ENCODE results near the gene CYP2A13. TPM values are rescaled to one million over a fixed set of nuclear protein-coding genes. Genes with fewer than 3 reads are reported as not detected.
"Not testable (repeated sequence)": the region's sequence is repeated elsewhere in the genome, so short reads cannot be mapped to it uniquely, and the experiment has no call there.

The CYP2A13 gene
- total and polyA plus RNA-seq, 8 donors: 0.20 TPM; not detected in 7

DNA sequence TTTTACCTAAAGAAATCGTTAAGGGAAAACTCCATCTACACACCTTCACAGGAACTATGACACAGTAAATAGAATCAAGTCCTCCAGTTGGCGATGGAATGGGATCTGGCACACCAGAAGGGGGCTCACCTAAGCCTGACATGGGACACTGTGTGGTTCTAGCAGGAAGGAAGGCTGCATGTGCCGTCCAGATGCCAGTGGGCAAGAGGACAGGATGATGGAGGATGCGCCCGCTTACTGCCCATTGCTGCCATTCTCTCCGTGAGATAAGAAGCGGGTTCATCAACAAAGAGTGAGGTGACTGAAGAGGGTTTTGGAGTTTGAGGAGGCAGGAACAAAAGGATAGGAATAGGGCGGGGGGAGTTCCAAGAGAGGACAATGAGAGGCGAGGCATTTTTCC, 23.0 kb downstream of the CYP2A13 start:
- Histone ChIP-seq H3K27me3 (peaks cover 0 to 16% of the 10 kb centered on the region in 2 donors), H3K4me3 (no peak overlapping the region), H3K4me1 (no peaks in the 10 kb centered on the region), H3K9me3 (no peaks in the 10 kb centered on the region), H3K36me3 (no peaks in the 10 kb centered on the region), H3K27ac (no peak overlapping the region)
- TF ChIP-seq, protein P1, sequence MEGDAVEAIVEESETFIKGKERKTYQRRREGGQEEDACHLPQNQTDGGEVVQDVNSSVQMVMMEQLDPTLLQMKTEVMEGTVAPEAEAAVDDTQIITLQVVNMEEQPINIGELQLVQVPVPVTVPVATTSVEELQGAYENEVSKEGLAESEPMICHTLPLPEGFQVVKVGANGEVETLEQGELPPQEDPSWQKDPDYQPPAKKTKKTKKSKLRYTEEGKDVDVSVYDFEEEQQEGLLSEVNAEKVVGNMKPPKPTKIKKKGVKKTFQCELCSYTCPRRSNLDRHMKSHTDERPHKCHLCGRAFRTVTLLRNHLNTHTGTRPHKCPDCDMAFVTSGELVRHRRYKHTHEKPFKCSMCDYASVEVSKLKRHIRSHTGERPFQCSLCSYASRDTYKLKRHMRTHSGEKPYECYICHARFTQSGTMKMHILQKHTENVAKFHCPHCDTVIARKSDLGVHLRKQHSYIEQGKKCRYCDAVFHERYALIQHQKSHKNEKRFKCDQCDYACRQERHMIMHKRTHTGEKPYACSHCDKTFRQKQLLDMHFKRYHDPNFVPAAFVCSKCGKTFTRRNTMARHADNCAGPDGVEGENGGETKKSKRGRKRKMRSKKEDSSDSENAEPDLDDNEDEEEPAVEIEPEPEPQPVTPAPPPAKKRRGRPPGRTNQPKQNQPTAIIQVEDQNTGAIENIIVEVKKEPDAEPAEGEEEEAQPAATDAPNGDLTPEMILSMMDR (IDR thresholded peaks at IDR 0.05): no peak
- ATAC-seq: no peak
- DNase-seq: no peak
- intact Hi-C loops (cut with DNase I): no loop called here

DNA sequence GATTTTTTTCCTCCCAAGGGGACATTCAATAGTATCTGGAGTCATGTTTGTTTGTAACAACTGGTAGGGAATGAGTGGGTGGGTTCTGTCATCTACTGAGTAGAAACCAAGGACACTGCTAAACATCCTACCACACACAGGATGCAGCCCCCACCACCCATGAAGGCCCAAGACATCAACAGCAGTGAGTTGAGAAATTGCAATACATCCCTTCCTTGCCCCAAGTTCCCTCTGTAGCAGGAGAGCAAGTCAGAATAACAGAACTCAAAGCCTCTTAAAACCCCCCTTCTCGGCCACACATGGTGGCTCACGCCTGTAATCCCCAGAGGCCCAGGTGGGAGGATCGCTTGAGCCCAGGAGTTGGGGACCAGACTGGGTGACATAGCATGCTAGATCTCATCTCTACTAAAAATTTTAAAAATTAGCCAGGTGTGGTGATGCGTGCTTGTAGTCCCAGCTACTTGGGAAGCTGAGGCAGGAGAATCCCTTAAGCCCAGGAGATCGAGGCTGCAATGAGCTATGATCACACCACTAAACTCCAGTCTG, 23.6 kb downstream of the CYP2A13 start:
- DNase-seq (no peak), ATAC-seq (no peak)
- H3K4me1 ChIP-seq: no peaks in the 10 kb centered on the region
- peaks cover 0 to 19% of the 10 kb centered on the region in 2 donors for H3K27me3 ChIP-seq
- H3K27ac ChIP-seq: no peak overlapping the region
- H3K36me3 ChIP-seq: no peaks in the 10 kb centered on the region
- intact Hi-C loops (cut with DNase I): no loop called here
- no peak overlapping the region for H3K4me3 ChIP-seq
- no peaks in the 10 kb centered on the region for H3K9me3 ChIP-seq
- TF ChIP-seq, protein P1 (IDR thresholded peaks at IDR 0.05): no peak

DNA sequence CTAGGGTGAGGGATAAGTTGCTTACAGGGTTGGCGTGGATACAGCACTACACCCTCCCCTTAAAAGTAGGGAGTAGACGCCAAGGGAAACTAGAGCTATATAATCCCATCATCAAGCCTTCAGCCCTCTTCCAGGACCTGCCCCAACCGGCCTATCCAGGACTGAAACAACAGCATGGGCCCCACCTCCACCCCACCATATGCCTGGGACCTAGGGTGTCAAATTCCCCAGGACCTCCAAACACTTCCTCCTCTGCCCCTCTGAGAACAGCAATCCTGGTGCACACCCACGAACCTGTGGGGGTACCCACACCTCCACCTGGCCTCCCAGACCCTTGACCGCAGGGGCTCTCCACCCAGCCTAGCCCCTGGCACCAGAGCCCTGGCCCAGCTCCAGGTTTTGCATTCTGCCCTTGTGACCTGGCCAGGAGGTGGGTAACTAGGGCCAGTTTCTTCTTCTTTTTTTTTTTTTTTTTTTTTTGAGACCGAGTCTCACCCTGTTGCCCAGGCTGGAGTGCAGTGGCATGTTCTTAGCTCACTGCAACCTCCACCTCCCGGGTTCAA, 24.6 kb downstream of the CYP2A13 start:
- DNase-seq: peak in 1 of 4 donors; percentile 43
- no peaks in the 10 kb centered on the region for H3K9me3 ChIP-seq
- no peaks in the 10 kb centered on the region for H3K4me1 ChIP-seq
- no peak overlapping the region for H3K27ac ChIP-seq
- TF ChIP-seq, protein P1 (IDR thresholded peaks at IDR 0.05): no peak
- intact Hi-C loops (cut with DNase I): no loop called here
- no peak for ATAC-seq
- no peak overlapping the region for H3K4me3 ChIP-seq
- peaks cover 0 to 19% of the 10 kb centered on the region in 2 donors for H3K27me3 ChIP-seq
- H3K36me3 ChIP-seq: no peaks in the 10 kb centered on the region

DNA sequence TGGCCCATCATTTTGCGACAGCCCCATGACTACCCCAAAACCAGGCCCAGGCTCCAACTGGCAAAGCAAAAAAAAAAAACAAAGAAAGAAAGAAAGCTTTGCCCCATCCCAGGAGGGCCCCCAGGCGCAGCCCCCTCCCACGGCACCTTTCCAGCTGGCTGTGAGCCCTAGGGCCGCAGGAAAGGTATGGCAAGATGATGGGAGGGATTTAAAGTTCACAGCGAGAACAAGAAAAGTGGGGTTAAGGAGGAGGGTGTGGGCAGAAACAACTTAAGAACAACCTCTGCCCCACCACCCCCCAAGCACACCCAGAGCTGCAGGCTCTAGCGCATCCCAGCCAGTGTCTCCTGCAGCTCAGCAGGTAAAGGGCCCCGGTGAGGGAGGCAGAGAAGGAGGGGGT, 25.9 kb downstream of the CYP2A13 start, which contains the start of gene CYP2F1:
TSS of gene CYP2F1 (plus strand) at position 301 of the 400 bp plus-strand sequence. CDS start 1,757 bp downstream, outside the sequence.
- TF ChIP-seq, protein P1 (IDR thresholded peaks at IDR 0.05): no peak
- intact Hi-C loops (cut with DNase I): no loop called here
- H3K27ac ChIP-seq: no peak within 1 kb of the TSS

DNA sequence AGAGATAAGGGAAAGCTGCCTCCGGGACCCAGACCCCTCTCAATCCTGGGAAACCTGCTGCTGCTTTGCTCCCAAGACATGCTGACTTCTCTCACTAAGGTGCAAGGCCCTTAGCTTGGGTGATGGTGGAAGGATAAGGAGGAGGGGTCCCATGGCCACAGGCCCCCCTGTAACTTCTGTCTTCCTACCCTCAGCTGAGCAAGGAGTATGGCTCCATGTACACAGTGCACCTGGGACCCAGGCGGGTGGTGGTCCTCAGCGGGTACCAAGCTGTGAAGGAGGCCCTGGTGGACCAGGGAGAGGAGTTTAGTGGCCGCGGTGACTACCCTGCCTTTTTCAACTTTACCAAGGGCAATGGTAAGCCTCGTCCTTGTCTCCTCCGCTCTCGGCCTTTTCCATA, 28.0 kb downstream of the CYP2A13 start:
- no peaks in the 10 kb centered on the region for H3K4me1 ChIP-seq
- peaks cover 0 to 19% of the 10 kb centered on the region in 2 donors for H3K27me3 ChIP-seq
- DNase-seq (no peak), ATAC-seq (no peak)
- H3K27ac ChIP-seq: no peak overlapping the region
- intact Hi-C loops (cut with DNase I): no loop called here
- no peaks in the 10 kb centered on the region for H3K36me3 ChIP-seq
- TF ChIP-seq, protein P1 (IDR thresholded peaks at IDR 0.05): no peak
- no peak overlapping the region for H3K4me3 ChIP-seq
- H3K9me3 ChIP-seq: no peaks in the 10 kb centered on the region

More for the DNA sequence above, 25.9 kb downstream of the CYP2A13 start, which contains the start of gene CYP2F1:
- Histone ChIP-seq H3K36me3 (no peaks in the 10 kb centered on the region), H3K4me1 (no peaks in the 10 kb centered on the region), H3K27me3 (peaks cover 0 to 19% of the 10 kb centered on the region in 2 donors), H3K9me3 (no peaks in the 10 kb centered on the region), H3K4me3 (no peak within 1 kb of the TSS)
- DNase-seq (no peak), ATAC-seq (no peak)

DNA sequence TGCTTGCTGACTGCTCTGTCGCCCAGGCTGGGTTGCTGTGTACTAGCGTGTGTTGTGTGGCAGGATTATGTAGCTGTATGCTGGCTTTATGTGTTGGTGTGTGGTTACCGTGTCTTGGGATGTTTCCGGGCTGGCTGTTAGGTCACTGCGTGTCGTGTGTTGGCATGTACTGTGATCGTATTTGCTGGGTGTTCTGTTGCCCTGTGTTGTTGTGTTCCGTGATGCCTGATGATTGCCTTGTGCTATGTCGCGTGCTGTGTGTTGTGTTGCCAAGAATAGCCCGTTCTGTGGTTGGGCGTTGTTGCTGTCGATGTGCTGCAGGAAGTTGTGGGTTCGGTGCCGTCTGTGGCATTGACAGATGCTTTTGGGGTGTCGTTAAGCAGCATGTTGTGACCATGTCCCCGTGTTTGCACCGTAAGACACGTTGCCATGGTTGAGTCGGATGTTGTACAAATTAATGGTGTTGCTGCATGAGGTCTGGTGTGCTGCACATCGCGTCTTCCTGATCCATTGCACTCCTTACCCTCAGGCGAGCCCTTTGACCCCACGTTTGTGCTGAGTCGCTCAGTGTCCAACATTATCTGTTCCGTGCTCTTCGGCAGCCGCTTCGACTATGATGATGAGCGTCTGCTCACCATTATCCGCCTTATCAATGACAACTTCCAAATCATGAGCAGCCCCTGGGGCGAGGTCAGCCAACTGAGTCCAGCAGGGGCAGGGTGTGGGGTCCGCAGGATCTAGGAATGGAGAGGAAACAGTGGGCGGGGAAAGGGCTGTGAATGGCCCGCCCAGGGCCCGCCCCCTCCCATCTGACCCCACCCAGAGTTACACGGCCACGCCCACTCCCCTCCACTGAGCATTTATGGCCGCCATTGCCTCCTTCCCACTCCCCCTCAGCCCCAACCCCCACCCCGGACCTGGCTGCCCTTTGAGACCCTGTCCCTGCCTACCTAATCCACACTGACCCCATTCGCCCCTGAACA, 33.0 kb downstream of the CYP2A13 start:
- H3K4me1 ChIP-seq; DNase-seq; H3K4me3 ChIP-seq; H3K36me3 ChIP-seq; H3K27ac ChIP-seq; intact Hi-C loops (cut with DNase I); H3K27me3 ChIP-seq; ATAC-seq; H3K9me3 ChIP-seq: not testable (repeated sequence)

DNA sequence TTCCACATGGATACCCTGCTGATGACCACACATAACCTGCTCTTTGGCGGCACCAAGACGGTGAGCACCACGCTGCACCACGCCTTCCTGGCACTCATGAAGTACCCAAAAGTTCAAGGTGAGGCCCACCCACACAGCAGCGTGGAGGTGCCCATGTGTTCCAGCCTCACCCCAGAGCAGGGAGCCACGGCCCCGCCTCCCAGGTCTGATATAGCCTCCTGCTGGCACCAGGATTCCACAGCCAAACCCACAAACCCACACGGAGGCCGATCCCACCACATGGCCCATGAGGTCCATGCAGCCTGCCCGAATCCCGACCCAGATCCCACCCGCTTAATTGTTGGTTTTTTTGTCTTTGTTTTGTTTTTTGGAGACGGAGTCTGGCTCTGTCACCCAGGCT, 34.6 kb downstream of the CYP2A13 start:
- H3K27ac ChIP-seq; ATAC-seq; intact Hi-C loops (cut with DNase I); H3K4me1 ChIP-seq; H3K4me3 ChIP-seq; DNase-seq; H3K9me3 ChIP-seq; H3K36me3 ChIP-seq; H3K27me3 ChIP-seq: not testable (repeated sequence)

Data from left lung (tissue), 10 donors.